ENCODE data around the gene FPR3.

The FPR3 gene, protein sequence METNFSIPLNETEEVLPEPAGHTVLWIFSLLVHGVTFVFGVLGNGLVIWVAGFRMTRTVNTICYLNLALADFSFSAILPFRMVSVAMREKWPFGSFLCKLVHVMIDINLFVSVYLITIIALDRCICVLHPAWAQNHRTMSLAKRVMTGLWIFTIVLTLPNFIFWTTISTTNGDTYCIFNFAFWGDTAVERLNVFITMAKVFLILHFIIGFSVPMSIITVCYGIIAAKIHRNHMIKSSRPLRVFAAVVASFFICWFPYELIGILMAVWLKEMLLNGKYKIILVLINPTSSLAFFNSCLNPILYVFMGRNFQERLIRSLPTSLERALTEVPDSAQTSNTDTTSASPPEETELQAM

DNA sequence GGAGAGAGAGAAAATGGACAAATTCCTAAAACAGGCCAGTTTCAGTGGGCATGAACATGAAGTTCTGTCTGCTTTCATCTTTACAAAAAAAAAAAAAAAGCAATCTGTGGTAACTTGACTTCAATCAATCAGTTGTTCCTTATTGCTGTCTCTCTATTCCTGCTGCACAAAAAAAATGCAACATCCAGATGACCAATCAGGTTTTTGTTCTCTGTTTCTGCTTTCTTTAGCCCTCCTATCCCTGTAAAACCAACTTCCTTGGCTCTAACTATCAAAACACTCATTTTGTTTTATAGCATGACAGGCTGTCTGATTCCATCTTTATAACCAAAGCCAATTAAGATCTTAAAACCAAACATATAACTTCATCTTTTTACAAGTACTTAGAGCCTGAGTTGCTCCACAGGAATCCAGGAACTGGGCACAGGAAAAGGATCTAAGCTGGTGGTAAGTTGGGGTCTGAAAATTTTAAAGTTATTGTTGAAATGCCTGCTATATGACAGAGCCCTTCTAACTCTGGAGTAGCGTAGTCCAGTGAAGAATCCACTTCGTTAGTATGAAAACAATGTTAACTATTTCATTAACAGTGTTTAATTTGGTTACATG is at the start of gene FPR3:
FPR3 (plus strand) TSS at position 273 of the 606 bp plus-strand sequence. CDS start 28,592 bp downstream, outside the sequence.
- Histone ChIP-seq H3K36me3 (ENCODE audit: insufficient read depth, low read length) (no peaks in the 10 kb centered on the region), H3K27me3 (ENCODE audit: insufficient read depth, low read length) (no peaks in the 10 kb centered on the region), H3K4me1 (ENCODE audit: control insufficient read depth, insufficient read depth, low read length, unreplicated experiment) (peaks cover 13% of the 10 kb centered on the region), H3K27ac (ENCODE audit: low read depth, low read length) (no peak within 1 kb of the TSS), H3K4me3 (ENCODE audit: low read depth, low read length) (no peak within 1 kb of the TSS), H2AFZ (ENCODE audit: low read length, unreplicated experiment) (no peak within 1 kb of the TSS), H3K79me2 (ENCODE audit: control insufficient read depth, insufficient read depth, low read length, unreplicated experiment) (no peaks in the 10 kb centered on the region)

GRCh38 chr19:51746731-51747130 is 48.2 kb upstream of the FPR3 start:
- Histone ChIP-seq H3K4me3 (ENCODE audit: low read depth, low read length) (no peak overlapping the region), H3K36me3 (ENCODE audit: insufficient read depth, low read length) (no peaks in the 10 kb centered on the region), H3K27me3 (ENCODE audit: insufficient read depth, low read length) (no peaks in the 10 kb centered on the region), H2AFZ (ENCODE audit: low read length, unreplicated experiment) (no peak overlapping the region), H3K4me1 (ENCODE audit: control insufficient read depth, insufficient read depth, low read length, unreplicated experiment) (peaks cover 21% of the 10 kb centered on the region), H3K79me2 (ENCODE audit: control insufficient read depth, insufficient read depth, low read length, unreplicated experiment) (no peaks in the 10 kb centered on the region), H3K27ac (ENCODE audit: low read depth, low read length) (no peak overlapping the region)

GRCh38 chr19:51749979-51750378 is 45.0 kb upstream of the FPR3 start:
- Histone ChIP-seq H2AFZ (ENCODE audit: low read length, unreplicated experiment) (no peak overlapping the region), H3K27me3 (ENCODE audit: insufficient read depth, low read length) (no peaks in the 10 kb centered on the region), H3K79me2 (ENCODE audit: control insufficient read depth, insufficient read depth, low read length, unreplicated experiment) (no peaks in the 10 kb centered on the region), H3K4me3 (ENCODE audit: low read depth, low read length) (no peak overlapping the region), H3K4me1 (ENCODE audit: control insufficient read depth, insufficient read depth, low read length, unreplicated experiment) (peaks cover 18% of the 10 kb centered on the region), H3K36me3 (ENCODE audit: insufficient read depth, low read length) (no peaks in the 10 kb centered on the region), H3K27ac (ENCODE audit: low read depth, low read length) (peak overlapping the region; percentile 68)

DNA sequence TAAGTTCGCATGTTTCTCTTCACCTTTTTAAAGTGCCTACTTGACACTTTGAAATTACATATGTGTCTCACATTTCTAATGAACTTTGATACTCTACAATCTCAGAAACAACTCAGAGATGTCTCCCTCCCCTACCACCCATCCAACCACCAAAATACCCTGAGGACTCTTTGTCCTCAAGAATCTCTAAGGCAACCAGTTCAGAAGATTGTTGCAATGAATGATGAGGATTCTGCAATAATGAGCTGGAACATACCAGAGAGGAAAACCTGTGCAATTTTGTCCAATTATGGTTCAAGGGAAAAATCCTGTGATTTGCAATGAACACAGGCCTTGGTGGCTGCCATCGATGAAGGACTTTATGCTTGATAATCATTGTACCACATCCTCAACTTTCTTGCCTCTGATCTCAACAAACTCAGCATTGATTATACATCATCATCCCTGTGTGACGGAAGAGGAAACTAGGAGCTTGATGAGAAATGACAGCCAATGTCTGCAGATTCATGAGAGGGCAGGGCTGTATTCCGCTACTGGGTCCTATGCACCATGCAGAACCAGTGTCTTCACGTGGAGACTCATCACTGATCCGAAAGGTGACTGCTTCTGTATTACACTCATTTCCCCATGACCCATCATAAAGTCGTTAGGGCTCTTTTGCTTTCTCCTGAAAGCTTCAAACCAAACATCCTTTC is 44.4 kb upstream of the FPR3 start:
- Histone ChIP-seq H3K4me3 (ENCODE audit: low read depth, low read length) (no peak overlapping the region), H3K79me2 (ENCODE audit: control insufficient read depth, insufficient read depth, low read length, unreplicated experiment) (no peaks in the 10 kb centered on the region), H3K27me3 (ENCODE audit: insufficient read depth, low read length) (no peaks in the 10 kb centered on the region), H3K36me3 (ENCODE audit: insufficient read depth, low read length) (no peaks in the 10 kb centered on the region), H3K27ac (ENCODE audit: low read depth, low read length) (peak overlapping the region; percentile 68), H2AFZ (ENCODE audit: low read length, unreplicated experiment) (no peak overlapping the region), H3K4me1 (ENCODE audit: control insufficient read depth, insufficient read depth, low read length, unreplicated experiment) (peaks cover 18% of the 10 kb centered on the region)

DNA sequence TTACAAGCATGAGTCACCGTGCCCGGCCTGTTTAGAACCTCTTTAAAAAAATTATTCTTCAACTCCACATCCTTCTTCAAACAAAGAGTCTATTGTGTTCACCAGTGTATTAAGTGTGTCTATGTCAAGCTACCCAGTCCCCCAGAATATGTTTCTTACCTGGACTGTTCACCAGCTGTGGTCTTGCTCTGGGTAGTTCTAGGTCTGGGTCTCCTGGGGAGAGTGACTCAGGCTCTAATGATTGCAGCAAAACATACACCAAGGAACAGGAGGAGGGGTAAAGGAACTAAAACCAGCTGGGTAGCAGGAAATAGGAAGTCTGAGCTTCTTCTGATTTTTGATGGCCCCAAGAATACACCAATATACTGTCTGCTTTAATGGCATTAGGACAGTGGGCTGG is 43.3 kb upstream of the FPR3 start, which contains the start of gene FPR1:
FPR1 (minus strand) TSS at position 224 of the 400 bp plus-strand sequence. CDS start 4,884 bp downstream, outside the sequence.
- H3K27ac ChIP-seq (ENCODE audit: low read depth, low read length), result peak within 1 kb of the TSS; percentile 68
- H3K27me3 ChIP-seq (ENCODE audit: insufficient read depth, low read length), result no peaks in the 10 kb centered on the region
- H2AFZ ChIP-seq (ENCODE audit: low read length, unreplicated experiment), result no peak within 1 kb of the TSS
- H3K79me2 ChIP-seq (ENCODE audit: control insufficient read depth, insufficient read depth, low read length, unreplicated experiment), result no peaks in the 10 kb centered on the region
- no peaks in the 10 kb centered on the region for H3K36me3 ChIP-seq (ENCODE audit: insufficient read depth, low read length)
- H3K4me3 ChIP-seq (ENCODE audit: low read depth, low read length), result peak within 1 kb of the TSS; percentile 12; the same call in 1 of the 2 replicates
- H3K4me1 ChIP-seq (ENCODE audit: control insufficient read depth, insufficient read depth, low read length, unreplicated experiment), result peaks cover 18% of the 10 kb centered on the region

DNA sequence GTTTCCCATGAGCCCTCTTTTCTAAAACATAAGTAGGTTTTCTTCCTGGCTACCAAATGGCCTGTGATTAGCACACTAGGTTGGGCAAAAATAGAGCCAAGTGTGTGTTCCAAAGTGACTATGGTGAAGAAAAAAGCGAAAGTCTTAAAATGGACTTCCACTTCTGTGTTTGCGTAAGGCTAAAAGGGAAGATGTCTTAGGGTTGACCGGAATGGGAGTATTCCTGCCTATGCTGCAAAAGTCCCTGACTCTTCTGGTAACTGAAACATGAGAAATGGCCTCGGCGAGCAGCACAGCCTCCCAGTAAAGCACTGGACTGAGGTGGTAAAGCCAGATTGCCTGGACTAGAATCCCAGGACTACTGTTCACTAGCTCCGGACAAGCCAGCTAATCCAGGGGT is 40.8 kb upstream of the FPR3 start:
- Histone ChIP-seq H2AFZ (ENCODE audit: low read length, unreplicated experiment) (no peak overlapping the region), H3K4me1 (ENCODE audit: control insufficient read depth, insufficient read depth, low read length, unreplicated experiment) (peaks cover 18% of the 10 kb centered on the region), H3K79me2 (ENCODE audit: control insufficient read depth, insufficient read depth, low read length, unreplicated experiment) (no peaks in the 10 kb centered on the region), H3K36me3 (ENCODE audit: insufficient read depth, low read length) (no peaks in the 10 kb centered on the region), H3K4me3 (ENCODE audit: low read depth, low read length) (no peak overlapping the region), H3K27ac (ENCODE audit: low read depth, low read length) (no peak overlapping the region), H3K27me3 (ENCODE audit: insufficient read depth, low read length) (no peaks in the 10 kb centered on the region)

GRCh38 chr19:51754770-51755169 is 40.2 kb upstream of the FPR3 start:
- Histone ChIP-seq H3K4me3 (ENCODE audit: low read depth, low read length) (no peak overlapping the region), H3K27ac (ENCODE audit: low read depth, low read length) (no peak overlapping the region), H3K79me2 (ENCODE audit: control insufficient read depth, insufficient read depth, low read length, unreplicated experiment) (no peaks in the 10 kb centered on the region), H3K4me1 (ENCODE audit: control insufficient read depth, insufficient read depth, low read length, unreplicated experiment) (peaks cover 18% of the 10 kb centered on the region), H3K27me3 (ENCODE audit: insufficient read depth, low read length) (no peaks in the 10 kb centered on the region), H2AFZ (ENCODE audit: low read length, unreplicated experiment) (no peak overlapping the region), H3K36me3 (ENCODE audit: insufficient read depth, low read length) (no peaks in the 10 kb centered on the region)

GRCh38 chr19:51755571-51755970 is 39.4 kb upstream of the FPR3 start:
- Histone ChIP-seq H3K27ac (ENCODE audit: low read depth, low read length) (no peak overlapping the region), H3K4me3 (ENCODE audit: low read depth, low read length) (no peak overlapping the region), H3K79me2 (ENCODE audit: control insufficient read depth, insufficient read depth, low read length, unreplicated experiment) (no peaks in the 10 kb centered on the region), H3K27me3 (ENCODE audit: insufficient read depth, low read length) (no peaks in the 10 kb centered on the region), H2AFZ (ENCODE audit: low read length, unreplicated experiment) (no peak overlapping the region), H3K4me1 (ENCODE audit: control insufficient read depth, insufficient read depth, low read length, unreplicated experiment) (peaks cover 16% of the 10 kb centered on the region), H3K36me3 (ENCODE audit: insufficient read depth, low read length) (no peaks in the 10 kb centered on the region)

- Histone ChIP-seq H3K4me3 (ENCODE audit: low read depth, low read length) (no peak within 1 kb of the TSS), H3K79me2 (ENCODE audit: control insufficient read depth, insufficient read depth, low read length, unreplicated experiment) (no peaks in the 10 kb centered on the region)
These were observed 34.1 kb upstream of the FPR3 start, which contains the start of gene FPR2 for GRCh38 chr19:51760697-51761356. Gene FPR2 (plus strand): TSS chr19:51761180. CDS start chr19:51768659, 7,479 bp downstream.

DNA sequence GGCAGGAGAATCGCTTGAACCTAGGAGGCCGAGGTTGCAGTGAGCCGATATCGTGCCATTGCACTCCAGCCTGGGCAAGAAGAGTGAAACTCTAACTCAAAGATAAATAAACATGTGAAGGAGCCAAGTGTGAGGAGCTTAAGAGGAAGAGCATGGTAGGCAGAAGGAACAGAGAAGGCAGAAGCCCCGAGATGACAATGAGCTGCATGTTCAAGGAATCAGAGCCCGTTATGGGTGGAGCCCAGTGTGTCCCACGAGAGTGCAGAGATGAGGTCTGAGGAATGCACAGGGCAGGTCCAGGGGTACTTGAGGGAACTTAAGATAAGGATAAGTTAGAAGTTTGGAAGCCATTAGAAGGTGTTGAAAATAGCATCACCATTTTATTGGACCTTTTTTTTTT is 33.3 kb upstream of the FPR3 start:
- Histone ChIP-seq H3K79me2 (ENCODE audit: control insufficient read depth, insufficient read depth, low read length, unreplicated experiment) (no peaks in the 10 kb centered on the region), H3K4me3 (ENCODE audit: low read depth, low read length) (no peak overlapping the region), H2AFZ (ENCODE audit: low read length, unreplicated experiment) (no peak overlapping the region), H3K36me3 (ENCODE audit: insufficient read depth, low read length) (no peaks in the 10 kb centered on the region), H3K27me3 (ENCODE audit: insufficient read depth, low read length) (no peaks in the 10 kb centered on the region), H3K4me1 (ENCODE audit: control insufficient read depth, insufficient read depth, low read length, unreplicated experiment) (no peaks in the 10 kb centered on the region), H3K27ac (ENCODE audit: low read depth, low read length) (no peak overlapping the region)

More at GRCh38 chr19:51760697-51761356, 34.1 kb upstream of the FPR3 start, which contains the start of gene FPR2:
- Histone ChIP-seq H3K4me1 (ENCODE audit: control insufficient read depth, insufficient read depth, low read length, unreplicated experiment) (no peaks in the 10 kb centered on the region), H3K27me3 (ENCODE audit: insufficient read depth, low read length) (no peaks in the 10 kb centered on the region), H2AFZ (ENCODE audit: low read length, unreplicated experiment) (no peak within 1 kb of the TSS), H3K36me3 (ENCODE audit: insufficient read depth, low read length) (no peaks in the 10 kb centered on the region), H3K27ac (ENCODE audit: low read depth, low read length) (no peak within 1 kb of the TSS)
